AG09319 (cell line): ENCODE results near the gene IFI6.

ENCODE experiments used
- DNase-seq: peaks from one replicate; pipeline ENCODE4 v3.0.0-alpha.2; 2010; ENCODE audit warnings: low read depth; ENCODE audit errors: extremely low read depth
- TF ChIP-seq, protein P1 (sequence below): IDR thresholded peaks from 2 replicates; pipeline ENCODE4 v1.5.1; 2011; ENCODE audit warnings: low read depth, mild to moderate bottlenecking, inconsistent platforms, low read length, moderate library complexity

The IFI6 gene, protein sequence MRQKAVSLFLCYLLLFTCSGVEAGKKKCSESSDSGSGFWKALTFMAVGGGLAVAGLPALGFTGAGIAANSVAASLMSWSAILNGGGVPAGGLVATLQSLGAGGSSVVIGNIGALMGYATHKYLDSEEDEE

DNA sequence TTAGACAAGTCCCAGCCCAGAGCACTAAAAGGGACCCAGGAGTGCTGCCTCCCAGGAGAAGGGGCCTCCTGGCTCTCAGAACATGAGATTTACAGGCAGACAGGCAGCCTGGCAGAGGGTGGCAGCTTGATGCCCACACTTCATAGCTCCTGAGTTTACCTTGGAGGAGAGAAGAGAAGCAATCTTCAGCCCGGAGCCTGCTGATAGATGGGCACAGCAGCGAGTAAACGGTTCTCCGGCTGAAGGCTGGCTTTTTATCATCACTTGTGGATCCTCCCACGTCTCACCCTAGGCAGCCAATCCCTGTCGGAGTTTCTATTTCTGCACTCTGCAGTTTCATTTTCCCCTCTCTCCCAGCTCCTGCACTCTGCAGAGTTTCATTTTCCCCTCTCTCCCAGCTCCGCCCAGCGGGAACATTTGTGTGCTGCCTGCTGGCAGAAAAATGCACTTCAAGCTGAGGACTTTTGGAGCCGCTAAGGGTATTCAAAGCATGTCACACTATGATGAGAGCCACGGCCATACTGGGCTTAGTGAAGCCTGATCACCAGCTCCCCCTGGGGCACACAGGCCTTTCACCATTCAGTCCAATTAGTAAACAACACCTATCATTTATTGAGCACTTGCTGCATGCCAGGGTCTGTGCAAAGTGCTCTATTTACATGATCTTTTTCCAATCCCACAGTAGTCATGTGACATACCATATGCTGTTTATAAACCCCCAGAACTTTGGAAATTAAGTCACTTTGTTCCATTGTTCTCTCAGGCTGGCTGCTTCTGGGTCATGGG lies at the start of gene IFI6:
IFI6 (minus strand) TSS at position 229 of the 786 bp plus-strand sequence. CDS start 2,878 bp downstream, outside the sequence.
- TF ChIP-seq, protein P1, sequence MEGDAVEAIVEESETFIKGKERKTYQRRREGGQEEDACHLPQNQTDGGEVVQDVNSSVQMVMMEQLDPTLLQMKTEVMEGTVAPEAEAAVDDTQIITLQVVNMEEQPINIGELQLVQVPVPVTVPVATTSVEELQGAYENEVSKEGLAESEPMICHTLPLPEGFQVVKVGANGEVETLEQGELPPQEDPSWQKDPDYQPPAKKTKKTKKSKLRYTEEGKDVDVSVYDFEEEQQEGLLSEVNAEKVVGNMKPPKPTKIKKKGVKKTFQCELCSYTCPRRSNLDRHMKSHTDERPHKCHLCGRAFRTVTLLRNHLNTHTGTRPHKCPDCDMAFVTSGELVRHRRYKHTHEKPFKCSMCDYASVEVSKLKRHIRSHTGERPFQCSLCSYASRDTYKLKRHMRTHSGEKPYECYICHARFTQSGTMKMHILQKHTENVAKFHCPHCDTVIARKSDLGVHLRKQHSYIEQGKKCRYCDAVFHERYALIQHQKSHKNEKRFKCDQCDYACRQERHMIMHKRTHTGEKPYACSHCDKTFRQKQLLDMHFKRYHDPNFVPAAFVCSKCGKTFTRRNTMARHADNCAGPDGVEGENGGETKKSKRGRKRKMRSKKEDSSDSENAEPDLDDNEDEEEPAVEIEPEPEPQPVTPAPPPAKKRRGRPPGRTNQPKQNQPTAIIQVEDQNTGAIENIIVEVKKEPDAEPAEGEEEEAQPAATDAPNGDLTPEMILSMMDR, result peak; percentile 39
- DNase-seq, result peak; percentile 87

DNA sequence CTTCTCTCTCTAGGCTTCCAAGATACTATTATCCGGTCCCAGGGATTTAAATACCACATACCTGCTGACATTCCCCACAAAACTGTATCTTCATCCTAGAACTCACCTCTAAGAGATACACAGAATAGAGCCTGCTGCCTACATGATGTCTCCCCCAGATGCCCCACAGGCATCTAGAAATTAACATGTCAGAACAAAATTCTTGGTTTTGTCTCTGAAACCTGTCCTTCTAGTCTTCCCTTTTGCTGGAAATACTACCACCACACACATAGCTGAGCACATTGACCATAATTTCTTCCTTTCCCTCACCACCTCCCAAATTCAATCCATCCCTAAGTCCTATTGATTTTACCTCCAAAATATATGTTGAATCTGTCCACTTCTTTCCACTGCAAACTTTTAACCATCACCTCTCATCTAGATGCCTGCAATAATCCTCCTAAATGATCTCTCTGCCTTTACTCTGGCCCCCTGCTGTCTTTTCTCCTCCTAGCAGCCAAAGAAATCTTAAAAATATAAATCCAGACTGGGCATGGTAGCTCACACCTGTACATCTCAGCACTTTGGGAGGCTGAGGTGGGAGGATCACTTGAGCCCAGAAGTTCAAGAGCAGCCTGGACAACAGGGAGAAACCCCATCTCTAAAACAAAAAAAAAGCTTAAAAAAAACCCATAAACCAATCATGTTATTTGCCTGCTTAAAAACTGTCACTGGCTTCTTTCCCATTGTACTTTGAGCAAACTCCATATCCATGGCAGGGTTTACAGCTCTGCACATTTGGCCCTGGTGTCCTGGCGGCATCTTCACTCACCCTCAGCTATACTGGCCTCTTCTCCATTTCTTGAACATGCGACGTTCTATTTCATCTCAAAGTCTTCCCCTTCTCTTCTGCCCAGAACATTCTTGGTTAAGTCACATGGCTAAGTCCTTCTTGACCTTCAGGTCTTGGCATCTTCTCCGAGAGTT lies 47.6 kb upstream of the IFI6 start:
- TF ChIP-seq, protein P1, result peak; percentile 39
- no peak for DNase-seq

DNA sequence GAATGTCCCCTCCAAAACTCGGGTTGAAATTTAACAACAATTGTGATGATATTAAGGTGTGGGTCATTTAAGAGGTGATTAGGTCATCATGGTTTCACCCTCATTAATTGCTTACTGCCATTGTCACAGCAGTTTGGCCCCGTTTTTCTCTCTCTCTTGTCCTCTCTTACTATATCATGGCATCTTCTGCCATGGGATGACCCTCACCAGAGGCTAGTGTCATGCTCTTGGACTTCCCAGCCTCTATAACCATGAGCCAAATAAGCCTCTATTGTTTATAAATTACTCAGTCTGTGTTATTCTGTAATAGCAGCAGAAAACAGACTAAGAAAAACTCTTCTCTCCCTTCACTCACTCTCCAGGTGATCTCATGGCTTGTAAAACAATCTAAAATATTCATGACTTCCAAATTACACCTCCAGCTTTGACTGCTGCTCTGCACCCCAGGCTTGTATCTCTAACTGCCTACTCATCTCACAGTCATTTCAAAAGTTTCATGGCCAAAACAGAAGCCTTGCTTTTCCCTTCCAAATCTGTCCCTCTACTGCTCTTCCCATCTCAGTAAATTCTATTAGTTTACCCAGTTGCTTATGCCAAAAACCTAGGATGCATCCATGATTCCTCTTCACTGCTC lies 44.4 kb upstream of the IFI6 start:
- DNase-seq, result no peak
- TF ChIP-seq, protein P1, result no peak

DNA sequence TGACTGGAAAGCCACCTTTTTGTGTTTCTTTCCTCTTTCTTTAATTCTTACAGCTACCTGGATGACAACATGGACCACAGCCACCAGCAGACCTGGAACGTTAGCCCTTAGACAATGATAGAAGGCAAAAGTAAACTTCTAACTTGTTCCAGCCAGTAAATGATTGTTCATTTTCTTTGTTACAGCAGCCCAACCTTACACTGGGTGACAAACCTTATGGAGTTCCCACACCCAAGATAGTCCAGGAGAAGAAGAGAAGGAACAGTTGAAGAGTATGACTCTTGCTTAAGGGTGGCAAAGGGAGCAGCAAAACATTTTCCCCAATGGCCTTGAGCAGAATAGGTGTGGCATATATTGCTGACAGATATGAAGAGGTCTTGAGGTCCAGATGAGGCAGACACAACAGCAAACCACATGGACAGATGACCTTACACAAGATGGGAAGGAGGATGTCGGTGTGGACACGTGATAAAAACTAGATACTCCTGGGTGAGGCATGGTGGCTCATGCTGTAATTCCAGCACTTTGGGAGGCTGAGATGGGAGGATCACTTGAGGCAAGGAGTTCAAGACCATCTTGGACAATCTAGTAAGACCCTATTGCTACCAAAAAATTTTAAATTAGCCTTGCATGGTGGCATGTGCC lies 42.0 kb upstream of the IFI6 start:
- no peak for DNase-seq
- TF ChIP-seq, protein P1, result no peak

DNA sequence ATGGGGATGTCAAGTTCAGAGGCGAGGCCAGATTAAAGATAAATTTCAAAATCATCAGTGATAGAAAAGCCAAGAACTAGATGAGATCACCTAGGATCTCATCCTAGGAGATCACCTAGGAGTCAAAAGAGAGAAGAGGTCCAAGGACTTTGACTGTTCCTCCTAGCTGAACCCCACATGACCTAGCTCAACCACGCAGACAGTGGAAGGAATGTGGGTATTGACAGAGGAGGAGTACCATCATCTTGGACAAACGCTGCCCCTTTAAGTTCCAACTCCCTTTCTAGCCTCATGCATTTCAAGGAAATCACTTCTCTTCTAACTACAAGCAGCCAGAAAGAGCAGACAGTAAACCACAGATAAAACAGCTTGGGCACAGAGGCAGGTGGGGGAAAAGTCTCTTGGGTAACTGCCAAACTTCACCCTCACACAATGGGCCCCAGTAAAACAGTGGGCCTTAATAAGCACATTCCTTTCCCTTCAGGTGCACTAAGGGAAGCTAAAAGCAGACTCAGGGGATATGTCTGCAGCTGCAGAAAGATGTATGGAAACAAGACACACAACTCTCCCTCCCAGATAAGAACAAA lies 41.2 kb upstream of the IFI6 start:
- DNase-seq, result no peak
- TF ChIP-seq, protein P1, result no peak

DNA sequence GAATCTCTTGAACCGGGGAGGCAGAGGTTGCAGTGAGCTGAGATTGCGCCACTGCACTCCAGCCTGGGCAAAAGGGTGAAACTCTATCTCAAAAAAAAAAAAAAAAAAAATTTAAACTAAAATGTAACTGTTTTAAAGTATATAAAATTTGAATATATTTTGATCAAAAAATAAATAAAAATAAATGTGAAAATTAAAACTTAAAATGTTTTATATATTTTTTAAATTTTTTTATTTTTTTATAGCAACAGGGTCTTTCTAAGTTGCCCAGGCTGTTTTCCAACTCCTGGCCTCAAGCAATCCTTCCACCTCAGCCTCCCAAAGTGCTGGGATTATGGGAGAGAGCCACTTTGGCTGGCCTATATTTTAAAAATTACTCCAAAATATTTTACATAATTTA lies 38.6 kb upstream of the IFI6 start:
- TF ChIP-seq, protein P1, result no peak
- DNase-seq, result no peak
